BLaER1 treated with 17β-estradiol and CSF1 and Interleukin-3, amounts not matched to agents 10 nM and 100 nM (cell line): ENCODE results near the gene ELAC2.
A peak's percentile ranks its signal among the peaks of the same experiment; 100 is the strongest.

Experiments used
- H3K27ac ChIP-seq, 11 experiments: shearing (Covaris generic); formaldehyde crosslinking; 2 replicates each; pipeline ENCODE4 v1.8.1; 2022
- H3K27me3 ChIP-seq, 11 experiments: shearing (Covaris generic); formaldehyde crosslinking; 2 replicates each; pipeline ENCODE4 v1.8.1; 2022
- H3K36me3 ChIP-seq, 11 experiments: shearing (Covaris generic); formaldehyde crosslinking; 2 replicates each; pipeline ENCODE4 v1.8.1; 2022
- H3K4me1 ChIP-seq, 10 experiments: shearing (Covaris generic); formaldehyde crosslinking; 2 replicates each; pipeline ENCODE4 v1.8.1; 2022
- H3K4me2 ChIP-seq, 11 experiments: shearing (Covaris generic); formaldehyde crosslinking; 2 replicates each; pipeline ENCODE4 v1.8.1; 2022
- H3K4me3 ChIP-seq, 10 experiments: shearing (Covaris generic); formaldehyde crosslinking; 2 replicates each; pipeline ENCODE4 v1.8.1; 2022
- H3K9ac ChIP-seq, 11 experiments: shearing (Covaris generic); formaldehyde crosslinking; 2 replicates each; pipeline ENCODE4 v1.8.1; 2022
- H3K9me3 ChIP-seq, 11 experiments: shearing (Covaris generic); formaldehyde crosslinking; replicated peaks in 1 of 11; 2 replicates each; pipeline ENCODE4 v1.8.1; 2022
- H4K20me1 ChIP-seq, 11 experiments: shearing (Covaris generic); formaldehyde crosslinking; 2 replicates each; pipeline ENCODE4 v1.8.1; 2022
- Cebpa-rat ChIP-seq, 11 experiments: shearing (Covaris generic); IDR thresholded peaks; 2 replicates each; pipeline ENCODE4 v1.8.1; 2022

ELAC2 gene

DNA sequence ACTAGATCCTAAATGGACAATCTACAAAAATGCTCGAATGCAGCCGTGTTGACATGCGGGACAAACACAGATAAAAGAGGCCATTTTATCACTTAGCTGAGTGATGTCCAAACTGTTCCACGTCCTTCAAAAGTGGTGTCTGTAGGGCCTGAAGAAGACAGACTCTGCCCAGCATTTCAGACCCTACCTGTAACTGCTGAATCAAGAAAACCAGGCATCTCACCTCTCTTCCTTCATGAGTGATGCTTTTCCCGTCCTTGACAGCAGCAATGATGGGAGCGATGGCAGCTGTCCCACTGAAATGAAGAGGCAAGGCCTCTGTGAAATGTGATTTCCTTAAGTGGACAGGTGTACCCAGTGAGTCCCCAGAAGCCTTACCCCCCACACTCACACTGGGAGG lies 12.3 kb downstream of the ELAC2 start:
- Histone ChIP-seq H3K4me2 (no peak overlapping the region), H3K4me1 (peaks cover 0 to 6% (median 0%) of the 10 kb centered on the region in 10 experiments; a peak in 2 of 20 replicates), H3K9ac (no peak overlapping the region), H3K4me3 (no peak overlapping the region), H3K27me3 (no peaks in the 10 kb centered on the region), H3K36me3 (peaks cover 94 to 100% (median 97%) of the 10 kb centered on the region in 11 experiments), H3K9me3 (no peaks in the 10 kb centered on the region), H4K20me1 (peaks cover 13 to 59% (median 29%) of the 10 kb centered on the region in 11 experiments; a peak in 20 of 22 replicates), H3K27ac (no peak overlapping the region)
- no peak for TF ChIP-seq Cebpa-rat (IDR thresholded peaks at IDR 0.05)

GRCh38 chr17:13004336-13004735 lies 13.5 kb downstream of the ELAC2 start:
- Histone ChIP-seq H3K4me3 (no peak overlapping the region), H3K27ac (no peak overlapping the region), H3K9ac (no peak overlapping the region), H3K9me3 (no peaks in the 10 kb centered on the region), H4K20me1 (peaks cover 13 to 65% (median 35%) of the 10 kb centered on the region in 11 experiments; a peak in 20 of 22 replicates), H3K4me2 (no peak overlapping the region), H3K4me1 (peaks cover 0 to 6% (median 0%) of the 10 kb centered on the region in 10 experiments; a peak in 2 of 20 replicates), H3K27me3 (no peaks in the 10 kb centered on the region), H3K36me3 (peaks cover 94 to 100% (median 97%) of the 10 kb centered on the region in 11 experiments)
- TF ChIP-seq Cebpa-rat (IDR thresholded peaks at IDR 0.05), result no peak

DNA sequence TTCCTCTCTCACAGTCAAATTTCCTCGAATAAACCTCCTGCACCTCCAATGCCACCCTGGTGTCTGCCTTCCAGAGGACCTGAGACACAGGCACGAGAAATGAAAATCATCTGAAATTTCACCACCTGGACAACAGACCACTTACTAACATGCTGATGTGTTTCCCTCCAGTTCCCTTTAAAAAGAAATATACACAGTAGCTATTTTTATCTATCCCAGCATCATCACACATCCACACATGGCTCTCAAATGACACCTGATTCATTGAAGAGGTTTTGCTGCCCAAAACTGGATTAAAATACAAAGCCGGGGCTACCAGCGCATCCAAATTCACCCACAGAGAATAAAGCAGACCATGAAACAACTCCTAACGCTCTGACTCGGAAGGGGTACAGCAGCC lies 13.9 kb downstream of the ELAC2 start:
- Histone ChIP-seq H3K36me3 (peaks cover 97 to 100% (median 99%) of the 10 kb centered on the region in 11 experiments), H3K9ac (no peak overlapping the region), H4K20me1 (peaks cover 13 to 69% (median 38%) of the 10 kb centered on the region in 11 experiments; a peak in 20 of 22 replicates), H3K27me3 (no peaks in the 10 kb centered on the region), H3K4me3 (no peak overlapping the region), H3K27ac (no peak overlapping the region), H3K9me3 (no peaks in the 10 kb centered on the region), H3K4me1 (peaks cover 0 to 6% (median 0%) of the 10 kb centered on the region in 10 experiments; a peak in 2 of 20 replicates), H3K4me2 (no peak overlapping the region)
- no peak for TF ChIP-seq Cebpa-rat (IDR thresholded peaks at IDR 0.05)

- Histone ChIP-seq H3K27ac (no peak overlapping the region), H3K4me1 (peaks cover 0 to 6% (median 0%) of the 10 kb centered on the region in 10 experiments; a peak in 2 of 20 replicates), H3K4me2 (no peak overlapping the region), H3K27me3 (no peaks in the 10 kb centered on the region), H3K36me3 (peaks cover 97 to 100% (median 99%) of the 10 kb centered on the region in 11 experiments), H4K20me1 (peaks cover 13 to 70% (median 43%) of the 10 kb centered on the region in 11 experiments; a peak in 20 of 22 replicates), H3K4me3 (no peak overlapping the region), H3K9ac (no peak overlapping the region), H3K9me3 (no peaks in the 10 kb centered on the region)
- TF ChIP-seq Cebpa-rat (IDR thresholded peaks at IDR 0.05), result no peak
These were observed 14.4 kb downstream of the ELAC2 start for GRCh38 chr17:13003454-13003851.

GRCh38 chr17:13002761-13003453 lies 14.9 kb downstream of the ELAC2 start:
- Histone ChIP-seq H3K36me3 (peaks cover 97 to 100% (median 99%) of the 10 kb centered on the region in 11 experiments), H3K9ac (peak overlapping the region in 1 of 11 experiments; percentile 2; a peak in 1 of 22 replicates), H3K4me3 (no peak overlapping the region), H3K27ac (no peak overlapping the region; a peak in 1 of 22 replicates), H4K20me1 (peaks cover 13 to 74% (median 47%) of the 10 kb centered on the region in 11 experiments; a peak in 20 of 22 replicates), H3K4me2 (no peak overlapping the region), H3K4me1 (peaks cover 0 to 6% (median 0%) of the 10 kb centered on the region in 10 experiments; a peak in 2 of 20 replicates), H3K27me3 (no peaks in the 10 kb centered on the region), H3K9me3 (no peaks in the 10 kb centered on the region)
- TF ChIP-seq Cebpa-rat (IDR thresholded peaks at IDR 0.05), result no peak

DNA sequence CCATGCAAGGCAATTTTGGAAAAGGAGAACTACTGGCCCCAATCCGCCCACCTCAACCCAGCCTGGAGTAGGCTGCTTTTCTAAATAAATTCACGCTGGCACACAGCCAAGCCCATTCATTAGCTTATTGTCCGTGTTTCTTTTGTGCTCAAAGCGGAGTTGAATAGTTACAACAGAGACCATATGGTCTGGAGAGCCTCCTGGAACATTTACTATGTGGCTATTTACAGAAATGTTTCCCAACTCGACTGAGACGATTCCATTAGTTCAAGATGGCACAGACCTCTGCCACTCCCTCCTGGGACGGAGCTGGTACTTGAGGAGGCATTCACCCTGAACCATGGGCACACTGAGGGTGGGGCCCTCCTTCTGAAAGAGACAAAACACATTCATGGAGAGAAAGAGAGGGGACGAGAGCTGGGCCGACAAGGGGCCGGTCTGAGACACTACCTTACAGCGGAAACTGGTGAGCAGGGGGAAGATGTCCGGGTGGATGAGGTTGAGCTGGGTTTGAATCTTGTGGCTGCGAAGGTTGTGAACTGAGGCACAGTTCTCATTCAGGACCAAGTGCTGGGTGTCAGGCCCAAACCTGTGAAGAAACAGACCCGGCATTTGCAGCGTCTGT lies 15.7 kb downstream of the ELAC2 start:
- H3K27me3 ChIP-seq, result no peaks in the 10 kb centered on the region
- H3K27ac ChIP-seq, result no peak overlapping the region; a peak in 1 of 22 replicates
- H3K36me3 ChIP-seq, result peaks cover 97 to 100% (median 99%) of the 10 kb centered on the region in 11 experiments
- H3K4me2 ChIP-seq, result no peak overlapping the region
- H3K9ac ChIP-seq, result peak overlapping the region in 1 of 11 experiments; percentile 2; a peak in 1 of 22 replicates
- H3K4me3 ChIP-seq, result no peak overlapping the region
- peaks cover 13 to 82% (median 50%) of the 10 kb centered on the region in 11 experiments; a peak in 20 of 22 replicates for H4K20me1 ChIP-seq
- no peaks in the 10 kb centered on the region for H3K9me3 ChIP-seq
- TF ChIP-seq Cebpa-rat (IDR thresholded peaks at IDR 0.05), result no peak
- H3K4me1 ChIP-seq, result peaks cover 0 to 6% (median 0%) of the 10 kb centered on the region in 10 experiments; a peak in 2 of 20 replicates

GRCh38 chr17:13000561-13000960 lies 17.3 kb downstream of the ELAC2 start:
- Histone ChIP-seq H3K27ac (no peak overlapping the region), H3K27me3 (no peaks in the 10 kb centered on the region), H4K20me1 (peaks cover 13 to 90% (median 56%) of the 10 kb centered on the region in 11 experiments; a peak in 20 of 22 replicates), H3K9ac (no peak overlapping the region), H3K9me3 (no peaks in the 10 kb centered on the region), H3K36me3 (peaks cover 97 to 100% (median 100%) of the 10 kb centered on the region in 11 experiments), H3K4me3 (no peak overlapping the region), H3K4me1 (peaks cover 0 to 6% (median under 1%) of the 10 kb centered on the region in 10 experiments; a peak in 5 of 20 replicates), H3K4me2 (no peak overlapping the region)
- TF ChIP-seq Cebpa-rat (IDR thresholded peaks at IDR 0.05), result no peak

GRCh38 chr17:12998874-12999273 lies 19.0 kb downstream of the ELAC2 start:
- no peak for TF ChIP-seq Cebpa-rat (IDR thresholded peaks at IDR 0.05)
- H3K27me3 ChIP-seq, result no peaks in the 10 kb centered on the region
- H3K4me3 ChIP-seq, result no peak overlapping the region
- peaks cover 13 to 90% (median 56%) of the 10 kb centered on the region in 11 experiments; a peak in 20 of 22 replicates for H4K20me1 ChIP-seq
- peaks cover 96 to 100% (median 100%) of the 10 kb centered on the region in 11 experiments for H3K36me3 ChIP-seq
- peaks cover 0 to 20% (median 16%) of the 10 kb centered on the region in 10 experiments; a peak in 15 of 20 replicates for H3K4me1 ChIP-seq
- H3K4me2 ChIP-seq, result no peak overlapping the region
- no peaks in the 10 kb centered on the region for H3K9me3 ChIP-seq
- H3K27ac ChIP-seq, result no peak overlapping the region
- H3K9ac ChIP-seq, result no peak overlapping the region

DNA sequence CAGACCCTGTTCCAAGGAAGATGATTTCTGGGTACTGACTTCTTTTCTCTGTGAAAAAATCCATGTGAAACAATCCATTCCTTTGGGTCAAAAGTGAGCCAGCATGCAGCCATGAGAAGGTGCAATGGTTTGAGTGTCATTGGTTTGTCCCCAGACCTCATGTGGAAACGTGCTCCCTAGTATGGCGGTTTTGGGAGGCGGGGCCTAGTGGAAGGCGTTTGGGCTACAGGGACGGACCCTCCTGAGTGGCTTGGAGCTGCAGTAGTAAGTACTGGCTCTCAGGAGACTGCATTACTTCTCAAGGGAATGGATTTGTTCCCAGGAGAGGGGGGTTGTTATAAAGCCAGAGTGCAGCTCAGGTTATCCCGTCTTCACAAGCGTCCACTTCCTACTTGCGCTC lies 19.4 kb downstream of the ELAC2 start:
- Histone ChIP-seq H3K9me3 (no peaks in the 10 kb centered on the region), H3K4me3 (no peak overlapping the region), H3K4me2 (no peak overlapping the region), H3K4me1 (peaks cover 0 to 24% (median 18%) of the 10 kb centered on the region in 10 experiments; a peak in 15 of 20 replicates), H3K36me3 (peaks cover 96 to 100% (median 100%) of the 10 kb centered on the region in 11 experiments), H4K20me1 (peaks cover 10 to 90% (median 56%) of the 10 kb centered on the region in 11 experiments; a peak in 20 of 22 replicates), H3K27me3 (no peaks in the 10 kb centered on the region), H3K27ac (no peak overlapping the region), H3K9ac (no peak overlapping the region)
- no peak for TF ChIP-seq Cebpa-rat (IDR thresholded peaks at IDR 0.05)
